Measurements from ENCODE around the gene FAN1.

Gene FAN1

DNA sequence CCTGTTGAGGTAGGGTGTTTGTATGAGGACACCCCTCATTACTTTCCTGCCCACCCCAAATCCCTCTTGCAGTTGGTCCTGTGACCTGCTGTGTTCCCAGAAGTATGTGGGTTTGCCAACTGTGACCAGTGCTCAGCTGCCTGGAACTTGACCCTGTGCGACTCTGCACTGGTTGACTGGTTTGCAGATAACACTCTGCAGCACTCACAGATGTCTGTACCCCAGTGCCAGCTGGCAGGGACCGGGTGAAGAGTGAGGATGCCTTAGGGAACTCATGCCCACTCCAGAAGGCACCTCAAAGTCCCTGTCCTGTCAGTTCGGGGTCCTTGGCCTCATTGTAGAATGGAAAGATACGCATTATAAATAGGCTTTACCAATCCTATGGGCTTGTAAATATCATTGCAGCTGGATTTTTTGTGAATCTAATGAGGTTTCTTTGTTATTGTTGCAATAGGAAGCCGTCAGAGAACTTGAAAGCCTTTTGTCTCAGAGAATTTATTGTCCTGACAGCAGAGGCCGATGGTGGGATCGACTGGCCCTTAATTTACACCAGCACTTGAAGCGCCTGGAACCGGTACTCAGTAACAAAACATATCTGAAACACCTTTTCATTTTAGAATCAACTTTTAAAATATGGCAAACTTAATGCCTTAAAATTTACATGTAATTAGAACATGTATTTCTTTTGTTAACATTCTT, 18.2 kb downstream of the FAN1 start:
- no peak for DNase-seq

- no peak for DNase-seq
These were observed 19.0 kb downstream of the FAN1 start for GRCh38 chr15:30922480-30923311.

- no peak for DNase-seq
These were observed 19.7 kb downstream of the FAN1 start for GRCh38 chr15:30923429-30923828.

- no peak for DNase-seq
These were observed 20.6 kb downstream of the FAN1 start for GRCh38 chr15:30924353-30924752.

DNA sequence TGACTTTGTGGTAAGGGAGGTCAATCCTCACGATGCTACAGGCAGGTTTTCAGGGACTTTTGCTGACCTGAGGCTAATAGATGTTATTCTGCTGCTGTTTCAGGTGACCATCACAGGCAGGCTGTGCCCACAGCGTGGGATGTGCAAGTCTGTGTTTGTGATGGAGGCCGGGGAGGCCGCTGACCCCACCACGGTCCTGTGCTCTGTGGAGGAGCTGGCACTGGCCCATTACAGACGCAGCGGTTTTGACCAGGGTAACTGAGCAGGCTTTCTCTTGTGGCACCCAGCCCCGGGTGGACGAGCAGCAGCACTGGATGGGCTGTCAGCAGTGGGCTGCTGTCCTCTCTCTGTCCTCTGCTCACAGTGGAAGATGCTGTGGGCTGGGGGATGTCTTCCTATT, 22.0 kb downstream of the FAN1 start:
- no peak for DNase-seq

DNA sequence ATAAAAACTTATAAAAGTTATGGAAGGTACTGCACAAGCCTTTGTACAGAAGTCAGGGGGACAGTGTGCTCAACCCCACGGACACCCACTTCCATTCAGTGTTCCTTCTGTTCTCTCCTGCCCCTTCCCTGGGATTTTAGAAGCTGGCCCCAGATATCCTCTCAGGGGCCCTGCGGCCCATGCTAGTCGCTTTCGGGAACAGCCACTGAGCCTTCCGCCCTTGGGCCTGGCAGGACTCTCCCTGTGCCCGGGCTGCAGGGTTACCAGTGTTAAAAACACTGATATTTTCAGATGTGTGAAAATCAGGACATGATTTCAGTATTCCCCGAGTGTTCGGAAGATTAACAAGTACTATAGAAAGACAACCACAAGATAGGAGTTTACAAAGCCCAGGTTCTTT, 22.4 kb downstream of the FAN1 start:
- DNase-seq = no peak

- no peak for DNase-seq
These were observed 23.5 kb downstream of the FAN1 start for GRCh38 chr15:30927148-30927761.

GRCh38 chr15:30928076-30928475, 24.4 kb downstream of the FAN1 start:
- no peak for DNase-seq

GRCh38 chr15:30929064-30929669, 25.5 kb downstream of the FAN1 start:
- DNase-seq = no peak

DNA sequence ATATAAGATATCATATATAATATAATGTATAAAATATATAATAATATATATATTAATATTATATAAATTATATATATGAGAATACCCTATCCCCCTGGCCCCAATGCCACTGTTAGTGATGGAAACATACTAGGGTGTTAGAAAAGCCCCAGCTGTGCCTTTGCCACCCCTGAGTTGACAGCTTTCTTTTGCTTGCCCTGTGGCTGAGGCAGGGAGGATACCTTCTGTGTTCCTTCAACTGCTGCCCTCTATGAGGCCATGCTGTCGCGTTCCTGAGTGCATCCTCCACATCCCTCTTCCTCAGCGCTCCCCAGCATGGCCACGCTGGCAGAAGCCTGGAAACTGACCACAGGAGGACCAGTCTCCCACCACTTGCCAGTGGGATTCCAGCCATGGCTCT, 26.3 kb downstream of the FAN1 start:
- DNase-seq = no peak

- no peak for DNase-seq
These were observed 26.7 kb downstream of the FAN1 start for GRCh38 chr15:30930422-30930821.

GRCh38 chr15:30933293-30933692, 29.6 kb downstream of the FAN1 start:
- DNase-seq = no peak

DNA sequence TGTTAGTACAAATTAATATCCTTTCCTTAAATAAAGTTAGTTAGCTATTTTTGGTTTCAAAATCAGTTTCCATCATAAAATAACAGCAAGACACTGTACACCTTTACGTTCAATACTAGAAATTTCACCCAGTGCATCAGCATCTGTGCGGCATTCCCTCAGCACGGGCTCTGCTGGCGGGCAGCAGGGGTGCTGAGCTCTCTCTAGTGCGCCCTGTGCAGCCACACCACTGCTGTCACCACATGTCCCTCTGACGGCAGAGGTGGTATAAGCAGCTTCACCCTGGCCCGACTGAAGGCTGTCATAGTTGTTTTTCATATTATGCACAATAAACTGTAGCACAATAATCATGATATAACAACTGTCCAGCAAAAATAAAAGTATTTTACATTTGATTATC, 35.4 kb downstream of the FAN1 start:
- no peak for DNase-seq

DNA sequence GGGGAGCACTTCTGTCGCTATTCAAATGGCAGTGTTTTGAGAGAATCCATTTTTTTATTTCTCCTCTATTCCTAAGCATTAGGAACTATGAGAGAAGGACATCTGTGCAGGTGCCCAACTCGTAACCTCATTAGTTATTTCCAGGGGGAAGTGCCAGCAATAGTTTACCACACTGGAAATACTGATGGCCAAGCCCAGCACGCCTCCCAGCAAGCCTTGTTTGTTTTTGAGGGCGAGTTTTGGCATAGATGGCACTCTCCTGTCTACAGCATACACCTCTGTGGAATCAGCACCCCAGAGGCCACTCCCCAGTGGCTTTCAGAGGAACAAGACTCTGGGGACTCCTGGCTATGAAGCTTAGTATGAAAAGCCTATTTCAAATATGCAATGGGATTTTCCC, 36.6 kb downstream of the FAN1 start:
- no peak for DNase-seq

- DNase-seq = no peak
These were observed 37.8 kb downstream of the FAN1 start for GRCh38 chr15:30941520-30941919.

DNA sequence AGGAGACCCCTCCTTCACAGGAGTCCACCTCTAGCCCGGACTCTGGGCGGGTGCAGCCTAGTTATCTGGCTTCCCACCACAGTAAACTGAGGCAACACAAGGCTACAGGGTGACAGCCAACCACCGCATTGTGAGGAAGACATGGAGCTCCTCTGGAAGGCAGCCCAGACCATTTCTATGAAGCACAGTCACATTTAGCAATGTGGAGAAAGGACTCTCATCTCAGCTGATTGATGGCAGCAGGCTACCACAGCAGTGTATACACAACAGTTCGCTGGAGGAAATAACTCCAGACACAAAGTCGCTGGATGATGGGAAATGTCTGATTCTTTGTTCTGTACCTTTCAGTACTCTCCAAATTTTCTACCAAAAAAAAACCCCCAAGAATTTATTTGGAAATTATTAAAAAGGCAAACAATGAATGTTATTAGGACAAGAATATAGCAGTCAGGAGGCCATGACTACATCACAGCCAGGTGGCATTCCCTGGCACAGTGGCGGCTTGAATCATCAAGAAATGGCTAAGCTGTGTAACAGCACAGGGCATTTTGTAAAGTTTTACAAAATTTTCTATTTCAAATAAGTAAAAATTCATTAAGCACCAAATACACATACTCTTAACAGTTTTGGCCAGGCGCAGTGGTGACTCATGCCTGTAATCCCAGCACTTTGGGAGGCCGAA, 40.1 kb downstream of the FAN1 start:
- no peak for DNase-seq

DNA sequence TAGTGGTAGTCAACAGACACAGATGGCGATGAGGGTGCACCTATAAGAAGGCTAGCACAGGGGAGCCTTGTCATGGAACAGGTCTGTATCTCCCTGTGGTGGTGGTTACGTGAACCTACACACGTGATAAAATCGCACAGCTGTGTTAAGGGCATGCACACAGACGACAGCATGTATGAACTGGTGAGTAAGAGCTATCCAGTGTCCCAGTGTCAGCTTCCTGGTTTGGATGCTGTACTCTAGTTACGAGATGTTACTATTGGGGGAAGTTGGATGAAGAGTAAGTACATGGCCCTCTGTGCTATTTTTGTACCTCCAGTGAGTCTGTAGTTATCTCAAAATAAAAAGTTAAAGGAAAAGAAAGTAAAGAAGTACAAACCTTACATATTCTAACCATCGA, 49.5 kb downstream of the FAN1 start:
- DNase-seq = no peak

- DNase-seq = no peak
These were observed 50.1 kb downstream of the FAN1 start for GRCh38 chr15:30953731-30954378.

GRCh38 chr15:30954674-30955073, 51.0 kb downstream of the FAN1 start:
- no peak for DNase-seq

DNA sequence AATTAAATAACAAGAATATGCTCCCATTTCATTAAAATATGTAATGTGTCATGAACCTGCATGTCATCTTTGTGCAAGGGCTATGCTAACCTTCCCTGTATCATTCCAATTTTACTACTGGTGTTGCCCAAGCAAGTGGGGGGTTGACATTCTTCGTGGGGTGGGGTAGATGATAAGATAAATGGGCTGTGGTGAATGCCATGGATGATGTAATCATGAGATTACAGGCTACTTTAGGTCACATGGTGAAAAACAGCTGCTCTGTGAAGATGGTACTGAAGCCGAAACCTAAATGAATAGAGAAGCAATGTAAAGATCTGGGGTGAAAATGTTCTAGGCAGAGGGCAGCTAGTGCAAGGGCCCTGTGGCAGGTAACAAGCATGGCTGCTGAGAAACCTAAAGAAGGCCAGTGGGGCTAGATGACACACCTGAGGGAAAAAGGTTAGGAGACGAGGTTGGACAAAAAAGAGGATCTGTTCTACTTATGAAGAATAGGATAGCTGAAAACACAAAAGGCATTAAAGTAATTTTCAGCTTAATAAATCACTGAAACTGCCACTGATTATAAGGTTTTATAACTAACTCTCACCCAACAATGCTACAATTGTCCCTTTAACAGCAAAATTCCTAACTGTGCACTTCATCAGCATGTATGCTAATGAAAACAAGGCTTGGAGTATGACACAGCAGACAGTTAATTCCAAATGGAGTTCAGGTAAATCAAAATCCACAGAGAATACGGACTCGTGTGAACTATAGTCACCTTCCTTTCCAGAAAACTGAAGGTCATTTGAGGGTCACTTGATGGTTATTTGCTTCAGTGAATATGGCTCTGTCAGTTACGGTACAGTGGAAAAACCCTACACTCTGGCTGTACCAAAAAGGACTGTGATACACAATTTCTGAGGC, 52.8 kb downstream of the FAN1 start:
- DNase-seq = no peak

- no peak for DNase-seq
These were observed 54.5 kb downstream of the FAN1 start for GRCh38 chr15:30958219-30958618.
